H9 (cell line): ENCODE measurements around the gene SPNS3. TPM values are rescaled to one million over a fixed set of nuclear protein-coding genes. Genes with fewer than 3 reads are reported as not detected.

ENCODE experiments used
- DNase-seq: peaks from one replicate; pipeline ENCODE4 v3.0.0-alpha.2; 2017
- H2AFZ ChIP-seq: one replicate; pipeline ENCODE4 v1.6.1; 2013; ENCODE audit warnings: mild to moderate bottlenecking, low read length, control low read depth, moderate library complexity
- H2AK5ac ChIP-seq: 2 replicates; pipeline ENCODE4 v1.6.1; 2013; ENCODE audit warnings: low read length, control low read depth, mixed read lengths; ENCODE audit not compliant: insufficient read length
- H2BK120ac ChIP-seq: one replicate; pipeline ENCODE4 v1.6.1; 2013; ENCODE audit warnings: low read depth, mild to moderate bottlenecking, low read length, control low read depth, inconsistent platforms; ENCODE audit not compliant: poor library complexity, severe bottlenecking
- H2BK12ac ChIP-seq: 2 replicates; pipeline ENCODE4 v1.6.1; 2013; ENCODE audit warnings: low read length, control low read depth, mixed read lengths, low read depth; ENCODE audit not compliant: insufficient read length
- H2BK15ac ChIP-seq: 2 replicates; pipeline ENCODE4 v1.6.1; 2013; ENCODE audit warnings: low read depth, low read length, control low read depth
- H2BK20ac ChIP-seq: one replicate; pipeline ENCODE4 v1.6.1; 2013; ENCODE audit warnings: low read depth, mild to moderate bottlenecking, low read length, control low read depth, inconsistent platforms; ENCODE audit not compliant: poor library complexity, severe bottlenecking
- H2BK5ac ChIP-seq: 2 replicates; pipeline ENCODE4 v1.6.1; 2013; ENCODE audit warnings: low read length, control low read depth, mixed read lengths; ENCODE audit not compliant: insufficient read length
- H3K14ac ChIP-seq: 2 replicates; pipeline ENCODE4 v1.6.1; 2013; ENCODE audit warnings: low read length, control low read depth; ENCODE audit not compliant: insufficient read depth
- H3K18ac ChIP-seq: 2 replicates; pipeline ENCODE4 v1.6.1; 2013; ENCODE audit warnings: low read depth, mild to moderate bottlenecking, mixed read lengths, low read length, control low read depth; ENCODE audit not compliant: insufficient read length
- H3K23ac ChIP-seq: 2 replicates; pipeline ENCODE4 v1.6.1; 2013; ENCODE audit warnings: low read length, control low read depth, mixed read lengths, low read depth; ENCODE audit not compliant: insufficient read length
- H3K23me2 ChIP-seq: 2 replicates; pipeline ENCODE4 v1.6.1; 2013; ENCODE audit warnings: low read depth, mild to moderate bottlenecking, mixed read lengths, low read length, control low read depth; ENCODE audit not compliant: insufficient read length, poor library complexity, severe bottlenecking
- H3K27ac ChIP-seq: 2 replicates; pipeline ENCODE4 v1.5.1; 2013; ENCODE audit warnings: low read length, control low read depth, mixed read lengths, low read depth; ENCODE audit not compliant: insufficient read length
- H3K27me3 ChIP-seq: 2 replicates; pipeline ENCODE4 v1.6.1; 2013; ENCODE audit warnings: low read length, control low read depth, inconsistent platforms; ENCODE audit not compliant: insufficient read depth
- H3K4ac ChIP-seq: 2 replicates; pipeline ENCODE4 v1.6.1; 2013; ENCODE audit warnings: low read depth, mild to moderate bottlenecking, control low read depth, inconsistent platforms, low read length, moderate library complexity
- H3K4me1 ChIP-seq: 2 replicates; pipeline ENCODE4 v1.6.1; 2013; ENCODE audit warnings: low read length, control low read depth, inconsistent platforms; ENCODE audit not compliant: insufficient read depth
- H3K4me2 ChIP-seq: 2 replicates; pipeline ENCODE4 v1.6.1; 2013; ENCODE audit warnings: low read length, control low read depth, mixed read lengths; ENCODE audit not compliant: insufficient read length, insufficient read depth
- H3K56ac ChIP-seq: 2 replicates; pipeline ENCODE4 v1.6.1; 2013; ENCODE audit warnings: low read depth, mild to moderate bottlenecking, mixed read lengths, low read length, control low read depth; ENCODE audit not compliant: insufficient read length
- H3K79me1 ChIP-seq: 2 replicates; pipeline ENCODE4 v1.6.1; 2013; ENCODE audit warnings: low read depth, mild to moderate bottlenecking, moderate library complexity, low read length, control low read depth, inconsistent platforms; ENCODE audit not compliant: insufficient read depth, poor library complexity, severe bottlenecking
- H3K79me2 ChIP-seq: 2 replicates; pipeline ENCODE4 v1.6.1; 2013; ENCODE audit warnings: low read length, control low read depth, inconsistent platforms; ENCODE audit not compliant: insufficient read depth
- H3K9ac ChIP-seq: 2 replicates; pipeline ENCODE4 v1.6.1; 2013; ENCODE audit warnings: low read length, control low read depth, mixed read lengths; ENCODE audit not compliant: insufficient read length; ENCODE audit errors: extremely low read depth
- H3K9me3 ChIP-seq: one replicate; pipeline ENCODE4 v1.6.1; 2013; ENCODE audit warnings: low read depth, low read length, inconsistent platforms; ENCODE audit not compliant: control insufficient read depth
- H3T11ph ChIP-seq: one replicate; pipeline ENCODE4 v1.6.1; 2013; ENCODE audit warnings: mild to moderate bottlenecking, low read length, control low read depth, inconsistent platforms
- H4K20me1 ChIP-seq: one replicate; pipeline ENCODE4 v1.6.1; 2013; ENCODE audit not compliant: control insufficient read depth, insufficient read length, insufficient read depth
- H4K5ac ChIP-seq: 2 replicates; pipeline ENCODE4 v1.6.1; 2013; ENCODE audit warnings: low read depth, mild to moderate bottlenecking, mixed read lengths, low read length, control low read depth; ENCODE audit not compliant: insufficient read length
- H4K8ac ChIP-seq: replicated peaks from 2 replicates; pipeline ENCODE4 v1.6.1; 2013; ENCODE audit warnings: low read length, control low read depth, mixed read lengths, low read depth; ENCODE audit not compliant: insufficient read length
- H4K91ac ChIP-seq: 2 replicates; pipeline ENCODE4 v1.6.1; 2013; ENCODE audit warnings: low read depth, mild to moderate bottlenecking, moderate library complexity, mixed read lengths, low read length, control low read depth; ENCODE audit not compliant: insufficient read length
- H3K27ac Mint-ChIP-seq, 3 experiments: 2 replicates in 2 of 3; 3 replicates in 1 of 3; pipeline ENCODE4 v1.8.0; 2020 to 2021; ENCODE audit warnings: mixed read lengths in 3 of 3, mild to moderate bottlenecking in 1 of 3, moderate library complexity in 1 of 3
- H3K27me3 Mint-ChIP-seq: 2 replicates; pipeline ENCODE4 v1.8.0; 2021; ENCODE audit warnings: low read depth, mild to moderate bottlenecking, moderate library complexity, mixed read lengths
- H3K36me3 Mint-ChIP-seq, 3 experiments: 2 replicates in 2 of 3; 3 replicates in 1 of 3; pipeline ENCODE4 v1.8.0; 2020 to 2021; ENCODE audit warnings: low read depth in 3 of 3, mixed read lengths in 3 of 3; ENCODE audit not compliant: insufficient read depth in 1 of 3
- H3K4me1 Mint-ChIP-seq, 2 experiments: 2 replicates each; pipeline ENCODE4 v1.8.0; 2020; ENCODE audit warnings: mixed read lengths in 2 of 2
- H3K4me3 Mint-ChIP-seq, 2 experiments: 2 replicates in 1 of 2; 3 replicates in 1 of 2; pipeline ENCODE4 v1.8.0; 2020 to 2021; ENCODE audit warnings: mild to moderate bottlenecking in 2 of 2, mixed read lengths in 2 of 2, moderate library complexity in 1 of 2
- H3K9me3 Mint-ChIP-seq, 2 experiments: 2 replicates in 1 of 2; 3 replicates in 1 of 2; pipeline ENCODE4 v1.8.0; 2020; ENCODE audit warnings: mild to moderate bottlenecking in 2 of 2, mixed read lengths in 2 of 2, moderate library complexity in 1 of 2
- CTCF ChIP-seq: fragments of 200-600 bp; sonication (generic); conservative IDR thresholded peaks from 3 replicates; pipeline ENCODE4 v1.8.0; 2021; ENCODE audit warnings: antibody characterized with exemption, mild to moderate bottlenecking
- WGBS: extraction: QIAGEN DNeasy Blood & Tissue Kit; methylation state at CpG from one replicate; pipeline ENCODE4 v1.1.7; 2013; ENCODE audit warnings: missing lambda C conversion rate, low lambda C conversion rate, mixed read lengths; ENCODE audit not compliant: insufficient read length; ENCODE audit errors: extremely low coverage; 5-methylcytosine and 5-hydroxymethylcytosine counted together
- total RNA-seq: library from RNA; stranded (reverse); gene quantifications from 2 replicates; pipeline ENCODE4 v1.2.1, GENCODE V29; 2021

The SPNS3 gene
- total RNA-seq, 1 experiment from 2014 or later: not detected

DNA sequence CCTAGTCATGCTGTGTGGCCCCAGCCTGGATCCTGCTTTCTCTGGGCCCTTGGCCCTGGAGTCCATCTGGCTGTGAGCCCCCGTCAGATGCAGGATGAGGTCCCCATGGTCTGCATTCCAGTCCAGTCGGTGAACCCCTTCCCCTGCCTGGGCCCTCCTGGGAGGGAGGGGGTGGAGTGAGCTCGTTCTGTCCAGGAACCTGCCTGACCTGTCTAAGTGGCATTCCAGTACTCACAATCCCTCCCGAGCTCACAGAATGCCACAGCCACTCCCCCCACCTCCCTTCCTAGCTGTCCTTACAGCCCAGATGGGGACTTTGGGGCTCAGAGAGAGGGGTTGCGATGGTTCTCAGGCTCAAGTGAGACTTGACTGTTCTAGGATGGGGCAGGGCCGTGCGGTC is 80.5 kb downstream of the SPNS3 start:
- H2AK5ac ChIP-seq: no peak overlapping the region
- no peak overlapping the region for H3K56ac ChIP-seq
- TF ChIP-seq CTCF: no peak
- no peak overlapping the region for H3K4me2 ChIP-seq
- H3K14ac ChIP-seq: peak overlapping the region; percentile 5; the same call in 1 of the 2 replicates
- H3K18ac ChIP-seq: no peak overlapping the region
- no peak overlapping the region for H4K8ac ChIP-seq
- no peak overlapping the region for H2BK15ac ChIP-seq
- no peak overlapping the region for H3K23ac ChIP-seq
- H3T11ph ChIP-seq: no peak overlapping the region
- no peak for DNase-seq
- H3K36me3 Mint-ChIP-seq: no peaks in the 10 kb centered on the region
- no peak overlapping the region for H3K9ac ChIP-seq
- no peak overlapping the region for H2BK12ac ChIP-seq
- no peaks in the 10 kb centered on the region for H3K23me2 ChIP-seq
- no peak overlapping the region for H3K27ac ChIP-seq
- H3K4me1 ChIP-seq: no peaks in the 10 kb centered on the region
- no peak overlapping the region for H4K91ac ChIP-seq
- no peak overlapping the region for H2BK5ac ChIP-seq
- H3K27ac Mint-ChIP-seq: no peak overlapping the region; a peak in 1 of 7 replicates
- peaks cover 7 to 20% of the 10 kb centered on the region in 2 experiments for H3K4me1 Mint-ChIP-seq
- no peak overlapping the region for H4K5ac ChIP-seq
- H3K4ac ChIP-seq: no peak overlapping the region
- H3K27me3 ChIP-seq: no peaks in the 10 kb centered on the region
- H2BK120ac ChIP-seq: no peak overlapping the region
- H3K79me1 ChIP-seq: no peaks in the 10 kb centered on the region
- H2BK20ac ChIP-seq: no peak overlapping the region
- no peak overlapping the region for H2AFZ ChIP-seq
- no CpG with 5 or more reads among the region's 7 CpGs for WGBS
- no peaks in the 10 kb centered on the region for H3K79me2 ChIP-seq
- peaks cover 30% of the 10 kb centered on the region for H3K27me3 Mint-ChIP-seq
- no peaks in the 10 kb centered on the region for H3K9me3 ChIP-seq
- no peaks in the 10 kb centered on the region for H4K20me1 ChIP-seq
- no peak overlapping the region for H3K4me3 Mint-ChIP-seq
- H3K9me3 Mint-ChIP-seq: no peaks in the 10 kb centered on the region; a peak in 1 of 5 replicates
